Epithelial cell of prostate (primary cell): ENCODE data around the gene CACNA1F.

Experiments used
- DNase-seq: peaks from one replicate; pipeline ENCODE4 v3.0.0-alpha.2; 2011; ENCODE audit warnings: low read depth, low spot score
- H3K27ac ChIP-seq: fragments of 450-650 bp; 2 replicates; pipeline ENCODE4 v1.5.1; 2017; ENCODE audit warnings: mild to moderate bottlenecking

The CACNA1F gene

GRCh38 chrX:49160908-49161307 is 72.2 kb downstream of the CACNA1F start:
- DNase-seq, result no peak

DNA sequence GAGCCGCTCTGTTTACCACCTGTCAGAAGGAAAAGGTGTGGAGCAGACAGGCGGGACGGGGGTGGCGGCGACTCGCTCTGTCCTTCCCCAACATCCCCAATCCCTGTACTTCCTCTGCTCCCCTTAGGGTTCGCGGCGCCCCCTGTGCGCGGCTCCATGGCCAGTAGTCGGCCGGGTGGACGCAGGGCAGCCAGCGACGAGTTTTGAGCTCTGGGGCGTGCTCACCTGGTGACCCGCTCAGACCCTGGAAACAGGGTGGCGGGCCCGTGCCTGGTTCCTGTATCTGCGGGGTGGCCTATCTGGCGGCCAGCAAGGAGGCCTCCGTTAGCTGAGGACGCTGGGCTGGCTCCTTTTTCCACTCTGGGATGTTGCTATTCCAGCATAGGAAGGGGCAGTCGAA is 75.9 kb downstream of the CACNA1F start:
- no peak overlapping the region for H3K27ac ChIP-seq
- no peak for DNase-seq

More at GRCh38 chrX:49160908-49161307, 72.2 kb downstream of the CACNA1F start:
- H3K27ac ChIP-seq, result no peak overlapping the region

DNA sequence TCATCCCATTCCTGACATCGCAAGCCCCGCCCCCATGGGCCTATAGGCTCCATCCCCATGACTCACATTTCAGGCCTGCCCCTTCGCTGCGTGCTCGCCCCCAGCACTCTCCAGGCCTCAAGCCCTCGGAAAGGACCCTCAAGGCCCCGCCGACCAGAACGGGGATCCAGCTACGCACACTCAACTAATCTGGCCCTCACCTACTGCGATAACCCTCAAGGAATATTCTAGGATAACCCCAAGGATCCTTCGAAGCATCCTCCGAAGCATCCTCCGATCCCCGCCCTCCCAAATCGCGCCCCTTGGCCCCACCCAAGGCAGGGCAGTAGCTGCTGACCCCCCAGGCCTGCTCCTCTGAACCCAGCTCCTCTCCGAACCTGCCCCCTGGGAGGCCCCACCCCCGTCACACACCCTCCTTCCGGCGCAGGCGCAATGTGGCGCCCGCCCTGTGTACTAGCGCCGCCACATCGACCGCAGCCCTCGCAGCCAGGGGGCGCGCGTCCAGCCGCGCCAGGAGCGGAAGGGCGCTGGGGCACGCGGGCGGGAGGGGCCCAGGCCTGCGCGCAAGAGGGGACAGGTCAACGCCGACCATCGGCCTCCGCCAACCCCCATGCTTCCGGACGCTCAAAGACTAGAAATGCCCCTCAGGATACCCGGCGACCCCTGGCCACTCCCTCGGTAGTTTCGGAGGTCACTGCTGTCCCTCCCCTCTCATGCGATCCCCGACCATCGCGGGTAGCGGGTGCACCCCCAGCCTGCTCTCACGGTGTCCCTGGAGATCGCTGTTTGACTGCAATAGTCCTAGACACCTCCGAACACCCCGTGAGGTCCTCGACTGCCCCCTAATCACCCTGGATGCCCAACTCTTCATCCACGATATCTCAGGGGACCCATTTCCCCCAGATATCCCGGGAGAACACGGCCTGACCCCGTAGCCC is 77.0 kb downstream of the CACNA1F start:
- DNase-seq, result no peak

DNA sequence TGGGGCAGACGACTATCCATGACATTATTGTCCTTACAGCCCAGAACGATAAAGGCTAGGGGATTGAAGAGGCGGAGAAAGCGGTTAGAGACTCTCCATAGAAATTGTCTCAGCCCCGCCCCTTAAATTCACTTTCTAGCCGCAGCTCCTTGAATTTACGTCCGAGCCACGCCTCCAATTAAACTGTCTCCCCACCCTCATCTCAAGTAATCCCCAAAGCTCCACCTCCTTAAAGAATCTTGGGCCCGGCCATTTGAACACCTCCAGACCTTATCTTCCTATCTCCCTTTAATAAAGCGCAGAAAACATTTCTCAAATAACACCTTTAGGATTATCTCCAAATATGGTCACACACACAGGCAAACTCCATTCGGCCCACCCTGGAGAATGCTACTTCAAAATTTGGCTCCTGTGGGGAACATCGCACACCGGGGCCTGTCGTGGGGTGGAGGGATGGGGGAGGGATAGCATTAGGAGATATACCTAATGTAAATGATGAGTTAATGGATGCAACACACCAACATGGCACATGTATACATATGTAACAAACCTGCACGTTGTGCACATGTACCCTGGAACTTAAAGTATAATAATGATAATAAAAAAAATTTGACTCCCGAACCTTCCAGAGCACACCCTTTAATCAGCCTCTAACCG is 77.8 kb downstream of the CACNA1F start:
- no peak for DNase-seq

More for the DNA sequence above, 77.0 kb downstream of the CACNA1F start:
- peak overlapping the region; percentile 85 for H3K27ac ChIP-seq

More for the DNA sequence above, 77.8 kb downstream of the CACNA1F start:
- H3K27ac ChIP-seq, result peak overlapping the region; percentile 85
